ENCODE results near the gene OSCP1. TPM values are rescaled to one million over a fixed set of nuclear protein-coding genes. Genes with fewer than 3 reads are reported as not detected.

OSCP1 gene
- total and polyA plus RNA-seq, 3 experiments from 2014 or later: 2.0 to 2.7 TPM; not detected in 1

GRCh38 chr1:36389999-36390398 is 60.3 kb downstream of the OSCP1 start:
- no peak overlapping the region for H3K4me3 ChIP-seq (ENCODE audit: low read length)
- peak overlapping the region in 1 of 8 donors; percentile 38 for H3K27ac Mint-ChIP-seq
- peaks cover 19 to 33% (median 28%) of the 10 kb centered on the region in 3 donors for H3K4me1 Mint-ChIP-seq
- DNase-seq: no peak
- no peaks in the 10 kb centered on the region for H3K27me3 ChIP-seq (ENCODE audit: insufficient read depth, low read length, poor library complexity, severe bottlenecking)
- no peak overlapping the region for H3K27ac ChIP-seq (ENCODE audit: low read depth, low read length)
- peak overlapping the region in 1 of 7 donors; percentile 8 for H3K4me3 Mint-ChIP-seq
- no peaks in the 10 kb centered on the region for H3K9me3 Mint-ChIP-seq
- H3K36me3 Mint-ChIP-seq: peaks cover 0 to 57% (median 10%) of the 10 kb centered on the region in 3 donors
- ChIA-PET CTCF (no interaction called here), POLR2A (no interaction called here)
- H3K4me1 ChIP-seq (ENCODE audit: insufficient read depth, low read length): peaks cover 14% of the 10 kb centered on the region
- peaks cover 27% of the 10 kb centered on the region for H3K36me3 ChIP-seq (ENCODE audit: insufficient read depth, low read length)
- H3K9me3 ChIP-seq (ENCODE audit: low read length): no peaks in the 10 kb centered on the region
- H3K27me3 Mint-ChIP-seq: no peaks in the 10 kb centered on the region

GRCh38 chr1:36389261-36389660 is 61.0 kb downstream of the OSCP1 start:
- Histone ChIP-seq H3K4me3 (ENCODE audit: low read length) (no peak overlapping the region), H3K4me1 (ENCODE audit: insufficient read depth, low read length) (peaks cover 21% of the 10 kb centered on the region), H3K27ac (ENCODE audit: low read depth, low read length) (no peak overlapping the region), H3K36me3 (ENCODE audit: insufficient read depth, low read length) (peaks cover 27% of the 10 kb centered on the region), H3K27me3 (ENCODE audit: insufficient read depth, low read length, poor library complexity, severe bottlenecking) (no peaks in the 10 kb centered on the region), H3K9me3 (ENCODE audit: low read length) (no peaks in the 10 kb centered on the region)
- peak overlapping the region in 4 of 8 donors; percentile 4 to 57 (median 30) for H3K27ac Mint-ChIP-seq
- CTCF ChIA-PET: interaction anchor here (1.5 to 1.7 kb wide), 2 partner anchors 21 to 46 kb away, joined by 4 to 5 read pairs; no protein-coding TSS in a partner anchor
- no peaks in the 10 kb centered on the region for H3K27me3 Mint-ChIP-seq
- POLR2A ChIA-PET: no interaction called here
- DNase-seq: no peak
- no peaks in the 10 kb centered on the region for H3K9me3 Mint-ChIP-seq
- peaks cover 0 to 59% (median 12%) of the 10 kb centered on the region in 3 donors for H3K36me3 Mint-ChIP-seq
- peak overlapping the region in 2 of 7 donors; percentile 8 to 57 for H3K4me3 Mint-ChIP-seq
- H3K4me1 Mint-ChIP-seq: peaks cover 24 to 36% (median 32%) of the 10 kb centered on the region in 3 donors

GRCh38 chr1:36387141-36387949 is 62.9 kb downstream of the OSCP1 start:
- Histone ChIP-seq H3K36me3 (ENCODE audit: insufficient read depth, low read length) (peaks cover 8% of the 10 kb centered on the region), H3K4me1 (ENCODE audit: insufficient read depth, low read length) (peaks cover 37% of the 10 kb centered on the region), H3K4me3 (ENCODE audit: low read length) (no peak overlapping the region), H3K27ac (ENCODE audit: low read depth, low read length) (peak overlapping the region; percentile 97), H3K27me3 (ENCODE audit: insufficient read depth, low read length, poor library complexity, severe bottlenecking) (no peaks in the 10 kb centered on the region), H3K9me3 (ENCODE audit: low read length) (no peaks in the 10 kb centered on the region)
- ChIA-PET POLR2A (interaction anchor here (0.9 to 3.3 kb wide), 7 partner anchors 10 to 238 kb away, joined by 3 to 43 read pairs (median 6); partner anchors contain the start of genes EVA1B, LSM10, MRPS15 and THRAP3), CTCF (interaction anchor here (0.7 to 3.4 kb wide), 8 partner anchors 10 to 199 kb away, joined by 3 to 23 read pairs (median 5); partner anchors contain the start of genes LSM10 and SH3D21)
- H3K9me3 Mint-ChIP-seq: no peaks in the 10 kb centered on the region
- H3K36me3 Mint-ChIP-seq: peaks cover 0 to 46% (median 11%) of the 10 kb centered on the region in 3 donors
- peaks cover 39 to 45% (median 44%) of the 10 kb centered on the region in 3 donors for H3K4me1 Mint-ChIP-seq
- H3K4me3 Mint-ChIP-seq: peak overlapping the region in 3 of 7 donors; percentile 28 to 97 (median 89)
- no peaks in the 10 kb centered on the region for H3K27me3 Mint-ChIP-seq
- H3K27ac Mint-ChIP-seq: peak overlapping the region; percentile 79 to 99 (median 98)
- DNase-seq: no peak

GRCh38 chr1:36386265-36387140 is 63.7 kb downstream of the OSCP1 start:
- peaks cover 37% of the 10 kb centered on the region for H3K4me1 ChIP-seq (ENCODE audit: insufficient read depth, low read length)
- H3K4me3 Mint-ChIP-seq: peak overlapping the region; percentile 85 to 97 (median 92)
- CTCF ChIA-PET: interaction anchor here (0.7 to 3.4 kb wide), 11 partner anchors 11 to 198 kb away, joined by 3 to 23 read pairs (median 4); partner anchors contain the start of genes LSM10 and SH3D21
- POLR2A ChIA-PET: interaction anchor here (0.7 to 3.3 kb wide), 8 partner anchors 11 to 237 kb away, joined by 3 to 43 read pairs (median 6); partner anchors contain the start of genes EVA1B, LSM10, MRPS15 and THRAP3
- H3K27ac Mint-ChIP-seq: peak overlapping the region; percentile 95 to 99 (median 98)
- no peaks in the 10 kb centered on the region for H3K27me3 Mint-ChIP-seq
- H3K27me3 ChIP-seq (ENCODE audit: insufficient read depth, low read length, poor library complexity, severe bottlenecking): no peaks in the 10 kb centered on the region
- DNase-seq: peak in 4 of 5 donors; percentile 74 to 93 (median 77)
- peak overlapping the region; percentile 97 for H3K27ac ChIP-seq (ENCODE audit: low read depth, low read length)
- no peaks in the 10 kb centered on the region for H3K9me3 ChIP-seq (ENCODE audit: low read length)
- H3K9me3 Mint-ChIP-seq: no peaks in the 10 kb centered on the region
- peaks cover 6% of the 10 kb centered on the region for H3K36me3 ChIP-seq (ENCODE audit: insufficient read depth, low read length)
- H3K36me3 Mint-ChIP-seq: peaks cover 0 to 41% (median 7%) of the 10 kb centered on the region in 3 donors
- peaks cover 41 to 51% (median 49%) of the 10 kb centered on the region in 3 donors for H3K4me1 Mint-ChIP-seq
- H3K4me3 ChIP-seq (ENCODE audit: low read length): peak overlapping the region; percentile 81

- POLR2A ChIA-PET: interaction anchor here (0.5 to 3.3 kb wide), 9 partner anchors 11 to 236 kb away, joined by 3 to 43 read pairs (median 6); partner anchors contain the start of genes EVA1B, LSM10, MRPS15 and THRAP3
- H3K27ac Mint-ChIP-seq: peak within 1 kb of the TSS; percentile 95 to 99 (median 98)
- H3K4me1 Mint-ChIP-seq: peaks cover 48 to 60% (median 58%) of the 10 kb centered on the region in 3 donors
Measured at GRCh38 chr1:36385410-36386264, 64.6 kb downstream of the OSCP1 start, which contains the start of gene STK40. Gene STK40 (minus strand): TSS chr1:36385924. CDS start chr1:36361332, 24,592 bp downstream.

GRCh38 chr1:36384542-36385409 is 65.5 kb downstream of the OSCP1 start:
- Mint-ChIP-seq H3K4me3 (peak overlapping the region; percentile 85 to 97 (median 89)), H3K27me3 (peaks cover 0 to 2% of the 10 kb centered on the region in 2 donors), H3K36me3 (peaks cover 0 to 39% (median 7%) of the 10 kb centered on the region in 3 donors), H3K4me1 (peaks cover 56 to 68% (median 66%) of the 10 kb centered on the region in 3 donors), H3K9me3 (no peaks in the 10 kb centered on the region), H3K27ac (peak overlapping the region; percentile 83 to 99 (median 97))
- ChIA-PET CTCF (interaction anchor here (1.5 to 6.9 kb wide), 3 partner anchors 13 to 42 kb away, joined by 3 to 38 read pairs (median 23); partner anchors contain the start of gene LSM10), POLR2A (interaction anchor here (0.5 to 3.3 kb wide), 4 partner anchors 12 to 27 kb away, joined by 5 to 43 read pairs (median 6); partner anchors contain the start of gene LSM10)
- H3K9me3 ChIP-seq (ENCODE audit: low read length): no peaks in the 10 kb centered on the region
- peaks cover 49% of the 10 kb centered on the region for H3K4me1 ChIP-seq (ENCODE audit: insufficient read depth, low read length)
- no peaks in the 10 kb centered on the region for H3K27me3 ChIP-seq (ENCODE audit: insufficient read depth, low read length, poor library complexity, severe bottlenecking)
- H3K36me3 ChIP-seq (ENCODE audit: insufficient read depth, low read length): peaks cover 4% of the 10 kb centered on the region
- H3K4me3 ChIP-seq (ENCODE audit: low read length): peak overlapping the region; percentile 98
- H3K27ac ChIP-seq (ENCODE audit: low read depth, low read length): peak overlapping the region; percentile 97
- peak; percentile 27 to 55 (median 49) for DNase-seq

More at GRCh38 chr1:36385410-36386264, 64.6 kb downstream of the OSCP1 start, which contains the start of gene STK40:
- DNase-seq: peak; percentile 95 to 99 (median 98)
- H3K4me3 Mint-ChIP-seq: peak within 1 kb of the TSS; percentile 85 to 97 (median 92)
- H3K36me3 ChIP-seq (ENCODE audit: insufficient read depth, low read length): peaks cover 4% of the 10 kb centered on the region
- H3K27me3 Mint-ChIP-seq: peaks cover 0 to 2% of the 10 kb centered on the region in 2 donors
- peak within 1 kb of the TSS; percentile 97 for H3K27ac ChIP-seq (ENCODE audit: low read depth, low read length)
- no peaks in the 10 kb centered on the region for H3K27me3 ChIP-seq (ENCODE audit: insufficient read depth, low read length, poor library complexity, severe bottlenecking)
- H3K9me3 Mint-ChIP-seq: no peaks in the 10 kb centered on the region
- CTCF ChIA-PET: interaction anchor here (1.0 to 6.9 kb wide), 11 partner anchors 12 to 197 kb away, joined by 3 to 38 read pairs (median 4); partner anchors contain the start of genes LSM10 and SH3D21
- H3K4me3 ChIP-seq (ENCODE audit: low read length): peak within 1 kb of the TSS; percentile 98
- peaks cover 0 to 39% (median 7%) of the 10 kb centered on the region in 3 donors for H3K36me3 Mint-ChIP-seq
- H3K4me1 ChIP-seq (ENCODE audit: insufficient read depth, low read length): peaks cover 43% of the 10 kb centered on the region
- no peaks in the 10 kb centered on the region for H3K9me3 ChIP-seq (ENCODE audit: low read length)

Data from CD8-positive, alpha-beta memory T cell (primary cell).